HG03457 (cell line): ENCODE measurements around the gene CHRDL2.
"Not testable (repeated sequence)": the region's sequence is repeated elsewhere in the genome, so short reads cannot be mapped to it uniquely, and the experiment has no call there.

ENCODE experiments used
- ATAC-seq: cut with Tn5 transposase; IDR thresholded peaks from one replicate; pipeline ENCODE4 v1.9.1; 2021; ENCODE audit warnings: moderate number of reproducible peaks; ENCODE audit not compliant: unreplicated experiment

The CHRDL2 gene

DNA sequence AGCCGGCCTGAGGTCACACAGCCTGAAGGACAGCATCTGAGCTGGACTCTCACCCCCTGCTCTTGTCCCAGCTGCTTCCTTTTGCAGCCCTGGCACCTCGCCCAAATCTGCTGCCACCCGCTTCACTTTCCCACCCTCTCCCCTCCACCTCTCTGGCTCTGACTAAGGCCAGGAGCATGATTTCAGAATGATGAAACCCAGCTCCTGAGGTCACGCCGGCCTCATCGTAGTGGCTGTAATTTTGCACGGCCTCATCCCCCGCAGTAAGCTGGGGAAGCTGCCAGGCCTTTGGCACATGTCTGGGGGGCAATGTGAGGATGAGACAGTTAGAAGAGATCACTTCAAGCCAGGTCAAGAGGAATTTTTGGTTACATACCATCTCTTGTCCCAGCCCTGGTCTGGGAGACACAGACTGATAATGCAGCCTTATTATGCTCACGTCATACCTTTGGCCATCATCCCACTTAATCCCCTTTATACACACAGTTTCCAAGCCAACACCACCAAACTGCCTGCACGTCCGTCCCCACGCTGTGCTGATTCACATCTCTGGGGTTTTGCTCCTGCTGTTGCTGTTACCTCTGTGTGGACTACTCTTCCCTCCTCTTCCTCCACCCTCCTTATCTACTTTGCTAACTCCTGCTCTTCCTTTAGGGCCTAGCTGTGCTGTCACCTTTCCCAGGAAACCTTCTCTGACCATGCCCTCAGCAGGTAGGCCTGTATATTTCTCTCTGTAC lies 58.1 kb downstream of the CHRDL2 start:
- no peak for ATAC-seq

GRCh38 chr11:74672332-74672955 lies 58.8 kb downstream of the CHRDL2 start:
- ATAC-seq, result no peak

DNA sequence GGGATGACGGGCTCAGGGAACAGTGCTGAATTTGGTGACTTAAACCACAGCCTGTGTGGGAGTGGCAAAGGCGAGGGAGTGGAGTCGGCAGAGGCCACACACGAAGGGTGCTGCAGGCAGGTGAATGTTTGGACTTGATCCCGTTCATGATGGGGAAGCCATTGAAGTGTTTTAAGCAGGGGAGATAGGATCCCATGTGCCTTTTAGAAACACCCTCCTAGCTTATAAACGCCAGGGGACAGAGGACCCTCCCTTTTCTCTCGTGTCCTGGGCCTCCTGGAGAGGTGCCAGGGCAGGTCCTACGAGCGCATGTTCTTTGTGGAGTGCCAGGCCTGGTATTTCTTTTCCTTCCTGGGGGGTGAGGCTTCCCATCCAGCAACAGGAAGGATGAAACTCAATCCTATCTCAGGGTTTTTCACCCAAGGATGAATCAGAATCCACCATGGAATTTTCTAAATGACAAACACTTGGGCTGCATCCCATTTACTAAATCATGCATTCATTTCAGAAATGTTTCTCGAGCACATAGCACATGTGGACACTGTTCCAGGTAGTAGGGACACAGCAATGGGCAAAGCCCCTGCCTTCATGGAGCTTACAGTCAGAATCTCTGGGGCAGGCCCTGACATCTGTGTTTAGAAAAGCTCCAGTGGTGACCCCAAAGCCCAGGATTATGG lies 59.6 kb downstream of the CHRDL2 start:
- ATAC-seq, result no peak

DNA sequence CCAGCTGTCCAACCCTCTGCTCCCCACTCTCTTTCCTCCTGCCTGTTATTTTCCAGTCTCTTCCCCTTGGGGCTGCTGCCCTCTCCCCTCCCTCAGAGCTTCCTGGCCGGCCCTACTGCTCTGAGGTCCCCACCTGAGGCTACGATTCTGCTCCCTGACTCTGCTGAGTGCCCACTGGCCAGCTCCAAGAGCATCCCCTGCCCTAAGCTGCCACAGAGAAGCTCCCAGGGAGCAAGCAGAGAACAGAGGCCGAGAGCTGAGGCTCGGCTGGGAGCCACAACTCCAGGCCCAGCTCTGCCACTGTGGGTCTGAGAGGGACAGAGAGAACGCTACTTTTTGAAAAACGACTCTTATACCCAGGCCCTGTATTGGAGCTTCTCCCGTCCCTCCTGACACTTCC lies 61.1 kb downstream of the CHRDL2 start:
- ATAC-seq, result no peak

DNA sequence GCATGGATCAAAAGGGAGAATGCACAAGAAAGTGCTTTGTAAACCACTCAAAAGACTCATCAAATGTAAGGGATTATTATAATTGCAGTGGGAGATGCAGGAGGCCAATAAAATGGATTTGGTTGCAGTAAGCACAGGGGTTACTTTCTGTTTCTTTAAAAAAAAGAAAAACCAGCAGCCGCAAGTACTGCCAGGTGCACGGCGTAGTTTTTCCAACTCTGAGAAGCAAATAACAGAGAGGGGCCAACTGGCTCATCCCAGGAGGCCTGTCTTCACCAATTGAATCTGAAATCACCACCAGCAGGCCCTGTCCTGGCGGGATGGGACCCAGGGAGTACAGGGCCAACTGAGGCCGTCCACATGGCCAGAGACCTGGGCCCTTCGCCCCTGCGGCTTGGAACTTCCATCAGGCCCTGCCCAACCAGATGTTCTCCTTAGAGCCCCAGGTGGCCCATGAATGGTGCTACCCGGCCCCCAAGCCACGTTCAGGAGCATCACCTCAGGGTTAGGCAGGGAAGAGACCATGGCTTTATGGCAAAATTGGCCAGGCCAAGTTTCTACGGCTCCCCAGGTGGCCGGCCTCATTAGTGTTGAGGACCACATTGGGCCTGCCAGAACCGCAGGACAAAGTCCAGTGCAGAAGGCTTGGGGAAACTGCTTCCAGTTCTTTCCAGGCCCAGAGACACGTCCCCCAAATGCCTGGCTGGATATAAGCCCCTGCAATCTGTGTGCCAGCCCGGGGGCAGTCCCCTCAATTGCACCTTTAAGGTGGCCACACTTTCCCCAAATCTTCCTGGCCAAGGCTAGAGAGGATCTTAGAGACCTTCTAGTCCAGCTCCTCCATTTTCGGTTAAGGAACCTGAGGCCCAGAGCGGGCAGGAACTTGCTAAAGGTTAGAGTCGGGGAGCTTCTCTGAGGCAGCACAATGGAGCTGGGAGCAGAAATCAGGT lies 61.7 kb downstream of the CHRDL2 start:
- no peak for ATAC-seq

- ATAC-seq, result no peak
These were observed 67.9 kb downstream of the CHRDL2 start for GRCh38 chr11:74663315-74663714.

- no peak for ATAC-seq
These were observed 68.6 kb downstream of the CHRDL2 start for GRCh38 chr11:74662487-74663103.

DNA sequence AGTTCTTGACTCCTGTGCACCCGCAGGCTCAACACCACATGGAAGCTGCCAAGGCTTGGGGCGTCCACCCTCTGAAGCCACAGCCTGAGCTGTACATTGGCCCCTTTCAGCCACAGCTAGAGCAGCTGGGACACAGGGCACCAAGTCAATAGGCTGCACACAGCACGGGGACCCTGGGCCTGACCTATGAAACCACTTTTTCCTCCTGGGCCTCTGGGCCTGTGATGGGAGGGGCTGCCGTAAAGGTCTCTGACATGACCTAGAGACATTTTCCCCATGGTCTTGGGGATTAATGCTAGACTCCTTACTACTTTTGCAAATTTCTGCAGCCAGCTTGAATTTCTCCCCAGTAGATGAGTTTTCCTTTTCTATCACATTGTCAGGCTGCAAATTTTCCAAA lies 72.1 kb downstream of the CHRDL2 start:
- not testable (repeated sequence) for ATAC-seq

- no peak for ATAC-seq
These were observed 76.2 kb downstream of the CHRDL2 start for GRCh38 chr11:74654976-74655375.

- no peak for ATAC-seq
These were observed 80.7 kb downstream of the CHRDL2 start for GRCh38 chr11:74650498-74650897.

- no peak for ATAC-seq
These were observed 82.3 kb downstream of the CHRDL2 start for GRCh38 chr11:74648894-74649293.

GRCh38 chr11:74647831-74648230 lies 83.4 kb downstream of the CHRDL2 start:
- no peak for ATAC-seq

DNA sequence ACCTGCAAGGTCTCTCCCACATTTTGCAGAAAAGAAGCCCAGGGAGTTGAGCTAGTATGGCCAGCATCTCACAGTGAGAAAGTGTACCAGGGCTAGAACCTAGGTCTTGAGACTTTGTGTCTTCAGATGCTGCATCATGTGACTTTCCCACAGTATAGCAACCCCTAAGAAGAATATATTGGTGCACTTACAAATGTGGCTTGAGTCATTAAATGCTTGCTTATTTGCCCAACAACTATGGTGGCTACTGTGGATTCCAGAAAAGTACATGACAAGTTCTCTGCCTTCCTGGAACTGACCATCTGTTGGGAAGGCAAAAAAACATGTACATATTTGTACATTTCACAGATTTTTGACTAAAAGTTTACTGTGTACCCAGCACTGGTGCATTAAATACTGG lies 83.8 kb downstream of the CHRDL2 start:
- no peak for ATAC-seq

GRCh38 chr11:74646954-74647353 lies 84.3 kb downstream of the CHRDL2 start:
- no peak for ATAC-seq
